22Rv1 (cell line): ENCODE data around the gene TMEM18.
"Not testable (repeated sequence)": the region's sequence is repeated elsewhere in the genome, so short reads cannot be mapped to it uniquely, and the experiment has no call there.

Source experiments
- ZFX ChIP-seq: fragments of 450-650 bp; IDR thresholded peaks from 2 replicates; pipeline ENCODE4 v1.6.1; 2017; ENCODE audit warnings: antibody characterized with exemption, borderline replicate concordance
- TF ChIP-seq, protein P1 (sequence below): fragments of 450-650 bp; IDR thresholded peaks from 2 replicates; pipeline ENCODE4 v1.5.1; 2017; ENCODE audit warnings: mild to moderate bottlenecking

DNA sequence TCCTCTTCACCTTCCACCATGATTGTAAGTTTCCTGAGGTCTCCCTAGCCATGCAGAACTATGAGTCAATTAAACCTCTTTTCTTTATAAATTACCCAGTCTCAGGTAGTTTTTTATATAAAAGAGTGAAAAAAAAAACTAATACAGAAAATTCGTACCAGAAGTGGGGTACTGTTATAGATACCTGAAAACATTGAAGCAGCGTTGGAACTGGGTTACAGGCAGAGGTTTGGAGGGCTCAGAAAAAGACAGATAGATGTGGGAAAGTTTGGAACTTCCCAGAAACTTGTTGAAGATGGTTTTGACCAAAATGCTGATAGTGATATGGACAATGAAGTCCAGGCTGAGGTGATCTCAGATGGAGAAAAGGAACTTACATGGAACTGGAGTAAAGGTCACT is 7.7 kb upstream of the TMEM18 start:
- TF ChIP-seq, protein P1, sequence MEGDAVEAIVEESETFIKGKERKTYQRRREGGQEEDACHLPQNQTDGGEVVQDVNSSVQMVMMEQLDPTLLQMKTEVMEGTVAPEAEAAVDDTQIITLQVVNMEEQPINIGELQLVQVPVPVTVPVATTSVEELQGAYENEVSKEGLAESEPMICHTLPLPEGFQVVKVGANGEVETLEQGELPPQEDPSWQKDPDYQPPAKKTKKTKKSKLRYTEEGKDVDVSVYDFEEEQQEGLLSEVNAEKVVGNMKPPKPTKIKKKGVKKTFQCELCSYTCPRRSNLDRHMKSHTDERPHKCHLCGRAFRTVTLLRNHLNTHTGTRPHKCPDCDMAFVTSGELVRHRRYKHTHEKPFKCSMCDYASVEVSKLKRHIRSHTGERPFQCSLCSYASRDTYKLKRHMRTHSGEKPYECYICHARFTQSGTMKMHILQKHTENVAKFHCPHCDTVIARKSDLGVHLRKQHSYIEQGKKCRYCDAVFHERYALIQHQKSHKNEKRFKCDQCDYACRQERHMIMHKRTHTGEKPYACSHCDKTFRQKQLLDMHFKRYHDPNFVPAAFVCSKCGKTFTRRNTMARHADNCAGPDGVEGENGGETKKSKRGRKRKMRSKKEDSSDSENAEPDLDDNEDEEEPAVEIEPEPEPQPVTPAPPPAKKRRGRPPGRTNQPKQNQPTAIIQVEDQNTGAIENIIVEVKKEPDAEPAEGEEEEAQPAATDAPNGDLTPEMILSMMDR = not testable (repeated sequence)
- not testable (repeated sequence) for TF ChIP-seq ZFX
